Esophagus muscularis mucosa (tissue), 4 donors: Measurements from ENCODE around the gene SEC61A1. TPM values are rescaled to one million over a fixed set of nuclear protein-coding genes. Genes with fewer than 3 reads are reported as not detected.

Source experiments
- DNase-seq: peaks from one replicate; pipeline ENCODE4 v3.0.0-alpha.2; 2017; ENCODE audit errors: extremely low spot score
- H3K27ac ChIP-seq, 4 donors: fragments of 200-600 bp; sonication (generic); replicated peaks in 1 of 4; 1 replicate in 3 of 4; 2 replicates in 1 of 4; pipeline ENCODE4 v1.5.1; 2016 to 2019; ENCODE audit warnings: mild to moderate bottlenecking in 1 of 4
- H3K27me3 ChIP-seq, 4 donors: fragments of 200-600 bp; sonication (generic); one replicate each; pipeline versions ENCODE4 v1.5.1 to v1.6.0; 2016 to 2019
- H3K36me3 ChIP-seq, 4 donors: fragments of 200-600 bp; sonication (generic); one replicate each; pipeline ENCODE4 v1.5.1; 2016 to 2019
- H3K4me1 ChIP-seq, 4 donors: fragments of 200-600 bp; sonication (generic); one replicate each; pipeline ENCODE4 v1.5.1; 2016 to 2019
- H3K4me3 ChIP-seq, 4 donors: fragments of 200-600 bp; sonication (generic); 1 replicate in 2 of 4; 2 replicates in 2 of 4; pipeline ENCODE4 v1.5.1; 2016 to 2019; ENCODE audit warnings: mild to moderate bottlenecking in 4 of 4, moderate library complexity in 1 of 4
- H3K9me3 ChIP-seq, 4 donors: fragments of 200-600 bp; sonication (generic); 1 replicate in 3 of 4; 2 replicates in 1 of 4; pipeline ENCODE4 v1.5.1; 2016 to 2019
- CTCF ChIP-seq, 3 experiments: fragments of 200-600 bp in 2 of 3; fragments of 450-650 bp in 1 of 3; sonication (generic) in 2 of 3; IDR thresholded peaks; one replicate each; pipeline ENCODE4 v1.5.1; 2017 to 2019; ENCODE audit warnings: antibody characterized with exemption in 3 of 3, mild to moderate bottlenecking in 2 of 3, moderate library complexity in 1 of 3
- EP300 ChIP-seq: sonication (generic); formaldehyde crosslinking; IDR thresholded peaks from one replicate; pipeline ENCODE4 v1.6.1; 2017; ENCODE audit warnings: antibody characterized with exemption
- POLR2A ChIP-seq: fragments of 450-650 bp; IDR thresholded peaks from one replicate; pipeline ENCODE4 v1.6.1; 2017; ENCODE audit warnings: antibody characterized with exemption, moderate library complexity, mild to moderate bottlenecking, low read depth
- POLR2AphosphoS5 ChIP-seq, 2 donors: sonication (generic); formaldehyde crosslinking; IDR thresholded peaks; one replicate each; pipeline ENCODE4 v1.6.1; 2017; ENCODE audit warnings: antibody characterized with exemption in 2 of 2
- WGBS: methylation state at CpG from one replicate; pipeline ENCODE4 v1.1.5; 2018; 5-methylcytosine and 5-hydroxymethylcytosine counted together
- intact Hi-C: fragments of 100-400 bp; cut with DNase I; formaldehyde crosslinking; loops from one replicate; pipeline ENCODE4 v1.15.1; 2023
- total RNA-seq, 4 donors: library from RNA; depleted of rRNA; stranded (reverse); fragments of >200 nt; gene quantifications; one replicate each; pipeline versions ENCODE4 v1.1.0 to v1.2.1, GENCODE V29; 2016

The SEC61A1 gene
- total RNA-seq, 4 donors from 2014 or later, result 67.7 to 110 (median 89.6) TPM

GRCh38 chr3:128009952-128010846 is 42.0 kb upstream of the SEC61A1 start:
- Histone ChIP-seq H3K9me3 (no peaks in the 10 kb centered on the region), H3K4me1 (no peaks in the 10 kb centered on the region), H3K27ac (no peak overlapping the region), H3K27me3 (peaks cover 0 to 63% (median 2%) of the 10 kb centered on the region in 4 donors), H3K4me3 (no peak overlapping the region), H3K36me3 (no peaks in the 10 kb centered on the region)
- intact Hi-C loops, result no loop called here
- no peak for DNase-seq
- WGBS, result 92% methylated on average over 12 of the region's 12 CpGs
- peak in 1 of 2 donors; percentile 42 for TF ChIP-seq POLR2AphosphoS5 (IDR thresholded peaks at IDR 0.05)
- no peak for TF ChIP-seq EP300
- TF ChIP-seq POLR2A, result no peak
- TF ChIP-seq CTCF (IDR thresholded peaks at IDR 0.05), result no peak

DNA sequence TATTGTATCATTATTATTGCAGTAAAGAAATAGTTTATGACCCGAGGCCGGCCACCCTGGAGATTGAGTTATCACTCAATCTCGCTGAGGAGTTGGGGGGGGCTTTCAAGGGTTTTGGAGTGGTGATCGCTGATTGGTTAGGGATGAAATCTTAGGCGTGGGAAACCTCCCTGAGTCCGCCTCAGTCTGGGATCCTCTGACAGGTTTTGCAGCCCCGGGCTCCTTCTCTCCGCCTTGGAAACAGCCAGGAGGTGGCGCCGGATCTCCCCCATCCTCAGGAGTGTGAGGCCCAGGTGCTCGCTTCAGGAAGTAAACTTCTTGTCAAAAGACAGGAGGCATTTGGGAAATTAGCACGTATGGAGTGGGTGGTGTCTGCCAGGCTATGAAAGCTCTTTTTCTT is 41.1 kb upstream of the SEC61A1 start:
- 13% methylated on average over 12 of the region's 12 CpGs for WGBS
- Histone ChIP-seq H3K27me3 (peaks cover 0 to 54% (median 2%) of the 10 kb centered on the region in 4 donors), H3K36me3 (no peaks in the 10 kb centered on the region), H3K27ac (no peak overlapping the region), H3K9me3 (no peaks in the 10 kb centered on the region), H3K4me1 (no peaks in the 10 kb centered on the region), H3K4me3 (no peak overlapping the region)
- DNase-seq, result no peak
- intact Hi-C loops, result no loop called here
- TF ChIP-seq POLR2AphosphoS5 (IDR thresholded peaks at IDR 0.05), result no peak
- no peak for TF ChIP-seq CTCF (IDR thresholded peaks at IDR 0.05)
- TF ChIP-seq EP300, result no peak
- TF ChIP-seq POLR2A, result no peak

GRCh38 chr3:128012050-128012449 is 40.2 kb upstream of the SEC61A1 start:
- Histone ChIP-seq H3K36me3 (no peaks in the 10 kb centered on the region), H3K4me3 (no peak overlapping the region), H3K9me3 (no peaks in the 10 kb centered on the region), H3K27me3 (peaks cover 0 to 45% (median 2%) of the 10 kb centered on the region in 4 donors), H3K4me1 (no peaks in the 10 kb centered on the region), H3K27ac (no peak overlapping the region)
- no peak for DNase-seq
- no peak for TF ChIP-seq CTCF (IDR thresholded peaks at IDR 0.05)
- TF ChIP-seq EP300, result no peak
- no peak for TF ChIP-seq POLR2A
- TF ChIP-seq POLR2AphosphoS5 (IDR thresholded peaks at IDR 0.05), result no peak
- intact Hi-C loops, result no loop called here
- 87% methylated on average over 14 of the region's 14 CpGs for WGBS

GRCh38 chr3:128014548-128014947 is 37.7 kb upstream of the SEC61A1 start:
- peaks cover 0 to 25% (median 0%) of the 10 kb centered on the region in 4 donors for H3K27me3 ChIP-seq
- H3K36me3 ChIP-seq, result no peaks in the 10 kb centered on the region
- DNase-seq, result no peak
- H3K9me3 ChIP-seq, result no peaks in the 10 kb centered on the region
- no peak for TF ChIP-seq EP300
- no peaks in the 10 kb centered on the region for H3K4me1 ChIP-seq
- no peak overlapping the region for H3K4me3 ChIP-seq
- H3K27ac ChIP-seq, result no peak overlapping the region
- intact Hi-C loops, result no loop called here
- WGBS, result 100% methylated on average over 3 of the region's 3 CpGs

GRCh38 chr3:128016502-128016901 is 35.7 kb upstream of the SEC61A1 start:
- intact Hi-C loops, result no loop called here
- H3K36me3 ChIP-seq, result no peaks in the 10 kb centered on the region
- H3K4me1 ChIP-seq, result no peaks in the 10 kb centered on the region
- no peak overlapping the region for H3K4me3 ChIP-seq
- H3K27me3 ChIP-seq, result peaks cover 0 to 14% (median 0%) of the 10 kb centered on the region in 4 donors
- WGBS, result 87% methylated on average over 1 of the region's 1 CpG
- H3K9me3 ChIP-seq, result no peaks in the 10 kb centered on the region
- H3K27ac ChIP-seq, result no peak overlapping the region
- TF ChIP-seq POLR2A, result no peak
- no peak for TF ChIP-seq CTCF (IDR thresholded peaks at IDR 0.05)
- DNase-seq, result no peak
